NCI-H2227 treated with DMSO at 0.1 percent for 48 hours (cell line): Measurements from ENCODE around the gene PLD1.
"Not testable (repeated sequence)": the region's sequence is repeated elsewhere in the genome, so short reads cannot be mapped to it uniquely, and the experiment has no call there.

Experiments
- DNase-seq: peaks from one replicate; lab custom pipeline; 2025; lab: John Stamatoyannopoulos, UW

The PLD1 gene

DNA sequence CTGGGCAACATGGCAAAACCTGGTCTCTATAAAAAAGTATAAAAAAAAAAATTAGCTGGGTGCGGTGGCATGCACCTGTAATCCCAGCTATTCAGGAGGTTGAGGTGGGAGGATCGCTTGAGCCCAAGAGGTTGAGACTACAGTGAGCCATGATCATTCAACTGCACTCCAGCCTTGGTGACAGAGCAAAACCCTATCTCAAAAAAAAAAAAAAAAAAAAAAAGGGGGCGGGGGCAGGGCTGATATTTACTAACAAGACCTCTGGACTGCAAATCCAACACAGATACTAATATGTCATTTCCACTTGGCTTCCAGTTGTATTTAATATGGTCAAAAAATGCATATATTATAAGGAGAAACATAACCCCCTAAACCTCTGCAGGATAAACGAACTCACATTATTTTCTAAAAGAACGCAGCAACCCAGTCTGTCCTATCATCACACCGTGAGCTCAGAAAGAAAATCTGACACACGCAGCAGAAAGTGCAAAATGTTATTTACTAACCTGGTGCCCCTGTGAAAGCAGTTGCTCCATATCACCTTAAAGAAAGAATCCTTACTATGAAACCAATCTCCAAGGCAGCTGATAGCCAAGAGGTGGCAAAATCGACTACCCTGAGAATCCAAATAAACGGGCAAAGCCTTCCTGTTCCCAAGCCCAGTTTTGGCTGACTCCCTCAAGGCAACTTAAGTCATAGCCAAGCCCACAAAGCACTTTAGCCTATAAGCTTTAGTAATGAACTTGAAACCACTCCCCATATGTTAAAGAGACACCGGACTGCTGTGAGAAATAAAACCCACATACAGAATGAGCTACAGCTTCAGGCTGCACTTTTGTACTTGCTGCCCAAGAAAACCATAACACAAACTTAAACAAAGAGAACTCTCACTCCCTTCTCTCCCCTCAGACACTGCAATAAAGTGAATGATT is 39.3 kb downstream of the PLD1 start:
- DNase-seq: peak; percentile 46

DNA sequence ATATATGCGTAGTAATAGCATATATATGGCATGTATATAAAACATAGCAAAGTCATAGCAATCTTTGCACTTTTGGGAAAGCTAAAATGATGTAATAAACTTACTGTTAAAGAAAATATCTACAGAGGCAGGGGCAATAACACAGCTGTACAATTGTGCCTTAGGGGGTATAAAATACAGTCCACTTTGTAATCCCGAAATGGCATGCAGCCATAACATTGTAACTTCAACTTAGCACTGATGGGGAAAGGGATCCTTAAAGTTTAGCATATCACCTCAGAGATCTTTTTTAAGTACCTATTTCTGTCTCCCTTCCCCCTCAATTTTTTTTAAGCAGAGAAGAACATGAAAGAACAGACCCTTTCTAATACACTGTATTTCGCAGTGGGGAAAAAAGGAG is 40.8 kb downstream of the PLD1 start:
- no peak for DNase-seq

GRCh38 chr3:171768986-171769385 is 41.3 kb downstream of the PLD1 start:
- DNase-seq: no peak

GRCh38 chr3:171768281-171768900 is 41.9 kb downstream of the PLD1 start:
- DNase-seq: no peak

- no peak for DNase-seq
These were observed 44.8 kb downstream of the PLD1 start for GRCh38 chr3:171765511-171765887.

GRCh38 chr3:171763392-171763791 is 46.9 kb downstream of the PLD1 start:
- DNase-seq: no peak

GRCh38 chr3:171760477-171760876 is 49.8 kb downstream of the PLD1 start:
- DNase-seq: no peak

DNA sequence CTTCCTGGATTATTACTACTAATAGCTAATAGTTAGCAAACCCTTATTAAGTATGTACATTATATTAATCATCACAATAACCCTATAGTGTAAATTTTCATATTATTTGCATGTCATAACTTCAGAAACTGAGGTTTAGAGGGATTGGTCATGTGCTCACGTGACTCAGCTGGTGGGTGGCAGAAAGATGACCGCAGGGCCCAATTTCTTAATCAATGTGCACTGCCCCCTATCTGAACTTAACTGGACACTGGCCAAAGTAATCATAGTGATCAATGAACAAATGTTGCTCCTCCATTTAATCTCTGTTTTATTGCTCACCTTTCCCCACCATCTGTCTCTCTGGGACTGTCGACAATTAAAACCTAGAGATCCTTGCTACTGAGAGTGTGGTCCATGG is 52.2 kb downstream of the PLD1 start:
- no peak for DNase-seq

GRCh38 chr3:171757361-171758034 is 52.8 kb downstream of the PLD1 start:
- DNase-seq: no peak

DNA sequence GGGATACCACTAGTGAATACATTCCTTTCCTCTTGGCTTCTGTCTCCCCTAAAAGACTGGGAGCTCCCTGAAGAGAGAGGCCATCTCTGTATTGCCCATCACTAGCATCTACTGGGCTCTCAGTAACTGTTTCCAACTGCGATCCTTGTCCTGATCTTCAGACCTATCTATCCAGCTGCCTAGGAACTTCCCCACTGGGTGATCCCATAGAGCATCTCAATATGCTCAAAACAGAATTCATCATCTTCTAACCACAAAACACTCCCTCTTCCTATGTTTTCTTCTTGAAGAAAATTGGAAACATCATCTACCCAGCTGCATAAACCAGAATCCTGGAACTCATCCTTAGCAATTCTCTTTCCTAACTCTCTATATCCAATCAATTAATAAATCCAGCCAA is 54.6 kb downstream of the PLD1 start:
- DNase-seq: no peak

GRCh38 chr3:171755015-171755589 is 55.2 kb downstream of the PLD1 start:
- DNase-seq: no peak

DNA sequence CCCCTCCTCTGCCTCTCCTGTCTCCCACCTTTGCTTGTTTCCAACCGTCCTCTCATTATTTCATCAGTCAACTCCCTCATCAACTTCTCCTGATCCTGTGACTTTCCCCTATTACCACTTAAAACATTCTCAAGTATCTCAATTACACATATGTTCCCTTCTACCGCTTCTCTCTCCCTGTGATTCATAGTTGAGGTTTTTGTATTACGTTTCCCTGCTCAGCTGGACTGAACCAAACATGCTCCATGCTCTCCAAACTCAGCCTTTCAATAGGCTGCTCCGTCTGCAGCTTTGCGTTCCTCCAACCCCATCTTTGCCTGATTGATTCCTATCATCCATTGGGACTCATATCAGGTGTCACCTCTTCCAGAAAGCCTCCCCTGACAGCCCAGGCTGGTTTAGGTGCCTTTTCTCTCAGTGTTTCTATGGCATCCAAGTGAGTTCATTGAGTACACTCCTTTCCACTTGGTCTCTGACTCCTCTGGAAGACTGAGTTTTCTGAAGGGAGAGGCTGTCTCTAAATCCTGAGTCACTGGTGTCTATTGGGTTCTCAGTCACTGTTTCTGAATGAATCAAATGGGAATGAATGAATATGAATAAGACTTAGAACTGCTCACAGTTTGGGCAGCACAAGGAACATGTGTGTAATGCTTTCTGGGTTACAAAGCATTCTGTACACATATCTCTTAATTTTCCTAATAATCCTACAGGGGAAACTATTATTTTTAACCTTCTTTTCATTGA is 56.4 kb downstream of the PLD1 start:
- no peak for DNase-seq

DNA sequence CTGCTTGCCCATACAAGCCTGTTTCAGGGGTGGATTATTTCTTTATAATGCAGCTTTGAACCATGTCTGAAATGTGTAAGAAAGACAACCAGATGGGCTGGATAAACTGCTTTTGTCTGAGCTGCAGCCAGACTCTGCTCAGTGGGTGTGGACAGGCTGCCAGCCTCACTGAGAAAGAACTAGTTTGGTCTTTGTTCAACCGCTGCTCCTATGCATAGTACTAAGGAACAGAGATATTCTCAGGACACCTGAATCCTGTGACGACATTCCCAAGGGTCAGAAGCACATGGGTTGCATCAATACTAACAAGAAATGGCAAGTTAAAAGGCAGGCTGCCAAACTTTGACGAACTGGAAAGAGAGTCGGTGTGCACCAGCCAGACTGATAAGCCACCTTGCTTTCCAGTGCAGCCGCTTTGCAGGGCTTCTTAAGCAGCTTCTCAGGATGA is 57.2 kb downstream of the PLD1 start:
- no peak for DNase-seq

GRCh38 chr3:171752329-171752728 is 58.0 kb downstream of the PLD1 start:
- no peak for DNase-seq

DNA sequence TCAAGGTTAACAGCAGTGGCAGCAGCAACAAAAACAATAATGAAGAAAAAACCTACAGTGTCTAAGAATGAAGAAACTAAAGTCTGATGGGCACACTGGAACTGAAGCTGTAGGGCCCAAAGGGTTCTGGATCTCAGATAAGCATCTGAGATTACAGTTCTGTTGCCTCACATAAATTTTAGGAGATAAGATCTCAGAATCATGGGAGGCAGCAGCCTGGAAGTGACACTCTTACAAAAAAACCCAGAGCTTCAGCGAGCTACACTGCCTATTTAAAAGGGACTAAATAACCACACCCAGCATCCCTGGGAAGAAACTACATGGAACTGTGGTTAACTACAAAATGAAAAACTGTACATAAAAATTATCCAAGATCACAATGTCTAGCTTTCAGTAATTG is 61.2 kb downstream of the PLD1 start:
- no peak for DNase-seq

GRCh38 chr3:171748064-171748924 is 62.0 kb downstream of the PLD1 start:
- no peak for DNase-seq

GRCh38 chr3:171747223-171747920 is 62.9 kb downstream of the PLD1 start:
- no peak for DNase-seq

- not testable (repeated sequence) for DNase-seq
These were observed 63.7 kb downstream of the PLD1 start for GRCh38 chr3:171746320-171747222.
